Measurements from ENCODE around the gene CEND1.

Gene CEND1

GRCh38 chr11:789943-790342 lies at the start of gene CEND1:
TSS of gene CEND1 (minus strand) at chr11:790090. CDS start at chr11:788576, 1,514 bp downstream.
- DNase-seq (ENCODE audit: low read depth, low spot score), result no peak

- DNase-seq (ENCODE audit: low read depth, low spot score), result no peak
Observed at GRCh38 chr11:839280-839623, 49.4 kb upstream of the CEND1 start.

- no peak for DNase-seq (ENCODE audit: low read depth, low spot score)
Observed at GRCh38 chr11:838441-839279, 48.8 kb upstream of the CEND1 start.

- DNase-seq (ENCODE audit: low read depth, low spot score), result no peak
Observed at GRCh38 chr11:837990-838307, 48.1 kb upstream of the CEND1 start.

- no peak for DNase-seq (ENCODE audit: low read depth, low spot score)
Observed at GRCh38 chr11:837189-837989, 47.5 kb upstream of the CEND1 start.

GRCh38 chr11:836700-837099 lies 46.8 kb upstream of the CEND1 start:
- no peak for DNase-seq (ENCODE audit: low read depth, low spot score)

GRCh38 chr11:836274-836673 lies 46.4 kb upstream of the CEND1 start:
- DNase-seq (ENCODE audit: low read depth, low spot score), result no peak

GRCh38 chr11:834371-835316 lies 44.8 kb upstream of the CEND1 start:
- DNase-seq (ENCODE audit: low read depth, low spot score), result no peak

GRCh38 chr11:833849-834311 lies 44.0 kb upstream of the CEND1 start:
- no peak for DNase-seq (ENCODE audit: low read depth, low spot score)

GRCh38 chr11:833114-833791 lies 43.4 kb upstream of the CEND1 start:
- no peak for DNase-seq (ENCODE audit: low read depth, low spot score)

GRCh38 chr11:832529-833113 lies 42.7 kb upstream of the CEND1 start, which contains the start of gene CD151:
TSS of gene CD151 (plus strand) at chr11:832952. CDS start at chr11:836070, 3,118 bp downstream.
- DNase-seq (ENCODE audit: low read depth, low spot score), result no peak

- no peak for DNase-seq (ENCODE audit: low read depth, low spot score)
Observed at GRCh38 chr11:831961-832528, 42.2 kb upstream of the CEND1 start.

GRCh38 chr11:831118-831864 lies 41.4 kb upstream of the CEND1 start:
- no peak for DNase-seq (ENCODE audit: low read depth, low spot score)

GRCh38 chr11:830295-831117 lies 40.6 kb upstream of the CEND1 start:
- DNase-seq (ENCODE audit: low read depth, low spot score), result no peak

- no peak for DNase-seq (ENCODE audit: low read depth, low spot score)
Observed at GRCh38 chr11:829847-830294, 40.0 kb upstream of the CEND1 start.

GRCh38 chr11:829176-829846 lies 39.4 kb upstream of the CEND1 start:
- DNase-seq (ENCODE audit: low read depth, low spot score), result no peak

GRCh38 chr11:828506-829175 lies 38.8 kb upstream of the CEND1 start:
- DNase-seq (ENCODE audit: low read depth, low spot score), result no peak

GRCh38 chr11:827897-828192 lies 38.0 kb upstream of the CEND1 start, which contains the start of gene CRACR2B:
TSS of gene CRACR2B (plus strand) at chr11:827919. CDS start at chr11:828608, 689 bp downstream.
- no peak for DNase-seq (ENCODE audit: low read depth, low spot score)

Measured in brain pericyte (primary cell).